ENCODE data around the gene CTIF. TPM values are rescaled to one million over a fixed set of nuclear protein-coding genes. Genes with fewer than 3 reads are reported as not detected.

CTIF gene
- total RNA-seq, 1 experiment from 2014 or later: 26.5 TPM

GRCh38 chr18:48601343-48601742 lies 62.5 kb downstream of the CTIF start:
- no peak for ATAC-seq

GRCh38 chr18:48602759-48603390 lies 64.0 kb downstream of the CTIF start:
- Histone ChIP-seq H3K9me3 (ENCODE audit: control insufficient read depth, insufficient read depth, low read depth, low read length) (no peaks in the 10 kb centered on the region), H3K4me3 (ENCODE audit: low read depth in 2 of 2, low read length in 2 of 2) (no peak overlapping the region), H3K27ac (ENCODE audit: low read length) (no peak overlapping the region), H3K36me3 (ENCODE audit: control insufficient read depth, insufficient read depth, low read length) (no peaks in the 10 kb centered on the region), H3K27me3 (ENCODE audit: control insufficient read depth, insufficient read depth, low read length) (no peaks in the 10 kb centered on the region), H3K4me1 (ENCODE audit: control insufficient read depth, insufficient read depth, low read length) (no peaks in the 10 kb centered on the region)
- TF ChIP-seq, protein P1, sequence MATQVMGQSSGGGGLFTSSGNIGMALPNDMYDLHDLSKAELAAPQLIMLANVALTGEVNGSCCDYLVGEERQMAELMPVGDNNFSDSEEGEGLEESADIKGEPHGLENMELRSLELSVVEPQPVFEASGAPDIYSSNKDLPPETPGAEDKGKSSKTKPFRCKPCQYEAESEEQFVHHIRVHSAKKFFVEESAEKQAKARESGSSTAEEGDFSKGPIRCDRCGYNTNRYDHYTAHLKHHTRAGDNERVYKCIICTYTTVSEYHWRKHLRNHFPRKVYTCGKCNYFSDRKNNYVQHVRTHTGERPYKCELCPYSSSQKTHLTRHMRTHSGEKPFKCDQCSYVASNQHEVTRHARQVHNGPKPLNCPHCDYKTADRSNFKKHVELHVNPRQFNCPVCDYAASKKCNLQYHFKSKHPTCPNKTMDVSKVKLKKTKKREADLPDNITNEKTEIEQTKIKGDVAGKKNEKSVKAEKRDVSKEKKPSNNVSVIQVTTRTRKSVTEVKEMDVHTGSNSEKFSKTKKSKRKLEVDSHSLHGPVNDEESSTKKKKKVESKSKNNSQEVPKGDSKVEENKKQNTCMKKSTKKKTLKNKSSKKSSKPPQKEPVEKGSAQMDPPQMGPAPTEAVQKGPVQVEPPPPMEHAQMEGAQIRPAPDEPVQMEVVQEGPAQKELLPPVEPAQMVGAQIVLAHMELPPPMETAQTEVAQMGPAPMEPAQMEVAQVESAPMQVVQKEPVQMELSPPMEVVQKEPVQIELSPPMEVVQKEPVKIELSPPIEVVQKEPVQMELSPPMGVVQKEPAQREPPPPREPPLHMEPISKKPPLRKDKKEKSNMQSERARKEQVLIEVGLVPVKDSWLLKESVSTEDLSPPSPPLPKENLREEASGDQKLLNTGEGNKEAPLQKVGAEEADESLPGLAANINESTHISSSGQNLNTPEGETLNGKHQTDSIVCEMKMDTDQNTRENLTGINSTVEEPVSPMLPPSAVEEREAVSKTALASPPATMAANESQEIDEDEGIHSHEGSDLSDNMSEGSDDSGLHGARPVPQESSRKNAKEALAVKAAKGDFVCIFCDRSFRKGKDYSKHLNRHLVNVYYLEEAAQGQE (IDR thresholded peaks at IDR 0.05; ENCODE audit: insufficient read depth in 1 of 2, low read depth in 2 of 2, low read length in 1 of 2): no peak
- no peak for TF ChIP-seq POLR2AphosphoS5 (IDR thresholded peaks at IDR 0.05; ENCODE audit: low read depth, low read length)
- no peak for TF ChIP-seq TCF7L2 (IDR thresholded peaks at IDR 0.05; ENCODE audit: low read depth, low read length)
- no peak for TF ChIP-seq SIN3A (IDR thresholded peaks at IDR 0.05; ENCODE audit: borderline replicate concordance, insufficient read depth, low read depth, low read length)
- TF ChIP-seq, protein P2, sequence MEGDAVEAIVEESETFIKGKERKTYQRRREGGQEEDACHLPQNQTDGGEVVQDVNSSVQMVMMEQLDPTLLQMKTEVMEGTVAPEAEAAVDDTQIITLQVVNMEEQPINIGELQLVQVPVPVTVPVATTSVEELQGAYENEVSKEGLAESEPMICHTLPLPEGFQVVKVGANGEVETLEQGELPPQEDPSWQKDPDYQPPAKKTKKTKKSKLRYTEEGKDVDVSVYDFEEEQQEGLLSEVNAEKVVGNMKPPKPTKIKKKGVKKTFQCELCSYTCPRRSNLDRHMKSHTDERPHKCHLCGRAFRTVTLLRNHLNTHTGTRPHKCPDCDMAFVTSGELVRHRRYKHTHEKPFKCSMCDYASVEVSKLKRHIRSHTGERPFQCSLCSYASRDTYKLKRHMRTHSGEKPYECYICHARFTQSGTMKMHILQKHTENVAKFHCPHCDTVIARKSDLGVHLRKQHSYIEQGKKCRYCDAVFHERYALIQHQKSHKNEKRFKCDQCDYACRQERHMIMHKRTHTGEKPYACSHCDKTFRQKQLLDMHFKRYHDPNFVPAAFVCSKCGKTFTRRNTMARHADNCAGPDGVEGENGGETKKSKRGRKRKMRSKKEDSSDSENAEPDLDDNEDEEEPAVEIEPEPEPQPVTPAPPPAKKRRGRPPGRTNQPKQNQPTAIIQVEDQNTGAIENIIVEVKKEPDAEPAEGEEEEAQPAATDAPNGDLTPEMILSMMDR (IDR thresholded peaks at IDR 0.05): no peak
- in situ Hi-C loops (cut with HindIII; ENCODE audit: low pct_unique_long_range_greater_than_20kb, low sequenced_read_pairs) (no loop called here), intact Hi-C loops (cut with micrococcal nuclease; ENCODE audit: unreplicated experiment) (no loop called here)
- no peak for DNase-seq (ENCODE audit: low read depth, low spot score)
- ChIA-PET CTCF (no interaction called here), POLR2A (no interaction called here)
- ATAC-seq: no peak
- BruUV-seq (replicated peaks): no TSS peak

More at GRCh38 chr18:48601343-48601742, 62.5 kb downstream of the CTIF start:
- H3K4me1 ChIP-seq (ENCODE audit: control insufficient read depth, insufficient read depth, low read length): no peaks in the 10 kb centered on the region
- H3K27me3 ChIP-seq (ENCODE audit: control insufficient read depth, insufficient read depth, low read length): no peaks in the 10 kb centered on the region
- no peak overlapping the region for H3K4me3 ChIP-seq (ENCODE audit: low read depth in 2 of 2, low read length in 2 of 2)
- DNase-seq (ENCODE audit: low read depth, low spot score): no peak
- intact Hi-C loops (cut with micrococcal nuclease; ENCODE audit: unreplicated experiment) (no loop called here), in situ Hi-C loops (cut with HindIII; ENCODE audit: low pct_unique_long_range_greater_than_20kb, low sequenced_read_pairs) (no loop called here)
- H3K27ac ChIP-seq (ENCODE audit: low read length): no peak overlapping the region
- no peaks in the 10 kb centered on the region for H3K36me3 ChIP-seq (ENCODE audit: control insufficient read depth, insufficient read depth, low read length)
- H3K9me3 ChIP-seq (ENCODE audit: control insufficient read depth, insufficient read depth, low read depth, low read length): no peaks in the 10 kb centered on the region
- TF ChIP-seq, protein P2 (IDR thresholded peaks at IDR 0.05): no peak
- TF ChIP-seq POLR2AphosphoS5 (IDR thresholded peaks at IDR 0.05; ENCODE audit: low read depth, low read length) (no peak), SIN3A (IDR thresholded peaks at IDR 0.05; ENCODE audit: borderline replicate concordance, insufficient read depth, low read depth, low read length) (no peak)
- TF ChIP-seq, protein P1 (IDR thresholded peaks at IDR 0.05; ENCODE audit: insufficient read depth in 1 of 2, low read depth in 2 of 2, low read length in 1 of 2): no peak
- ChIA-PET POLR2A (no interaction called here), CTCF (no interaction called here)
- BruUV-seq (replicated peaks): no TSS peak
